ENCODE results near the gene NXT1.

NXT1 gene

DNA sequence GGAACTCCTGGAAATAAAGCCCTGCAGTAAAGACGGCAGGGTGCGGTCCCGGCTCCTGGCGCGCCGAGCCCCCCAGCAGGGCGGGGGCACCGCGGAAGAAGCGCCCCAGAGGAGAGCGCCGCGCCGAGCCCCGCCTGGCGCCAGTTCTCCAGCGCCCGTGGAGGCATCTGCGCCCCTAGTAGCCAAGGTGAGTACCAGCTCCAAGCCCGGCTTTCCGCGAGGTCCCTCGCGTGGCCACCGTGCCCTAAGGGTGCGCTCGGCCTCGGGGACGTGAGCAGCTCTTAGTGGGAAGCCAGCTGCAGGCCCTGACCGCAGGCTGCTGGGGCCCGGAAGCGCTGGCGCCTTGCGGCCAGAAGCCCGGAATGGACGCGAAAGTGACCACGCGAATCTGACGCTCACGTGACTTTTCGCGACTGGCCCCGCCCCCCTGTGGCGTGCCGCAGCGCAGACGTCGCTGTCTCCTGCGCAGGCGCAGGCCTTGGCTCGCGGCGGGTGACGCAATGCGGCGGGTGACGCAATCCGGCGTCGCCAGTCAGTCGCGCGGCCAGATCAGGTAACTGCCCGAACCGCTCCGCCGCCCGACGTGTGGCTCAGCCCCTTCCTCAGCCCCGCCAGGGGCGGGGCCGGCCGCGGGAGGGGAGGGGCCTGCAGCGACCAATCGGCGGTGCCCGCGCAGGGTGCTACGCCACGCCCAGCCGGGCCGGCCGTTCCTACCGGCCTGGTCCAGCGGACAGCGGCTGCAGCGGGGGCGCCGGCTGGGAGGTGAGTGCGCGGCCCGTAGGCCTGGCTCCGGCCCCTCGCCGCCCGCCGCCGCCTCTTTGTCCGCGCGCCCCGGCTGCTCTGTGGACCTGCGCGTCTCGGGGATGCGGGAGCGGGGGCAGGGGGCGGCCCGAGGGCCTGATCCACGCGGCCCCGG, 11.1 kb downstream of the NXT1 start, which contains the start of gene GZF1:
GZF1 (plus strand) TSS at position 707 of the 916 bp plus-strand sequence. CDS start 2,202 bp downstream, outside the sequence.
- DNase-seq: peak; percentile 94

- DNase-seq: peak; percentile 25
Measured at GRCh38 chr20:23362392-23363256, 12.0 kb downstream of the NXT1 start.

GRCh38 chr20:23363257-23363649, 12.7 kb downstream of the NXT1 start:
- no peak for DNase-seq

DNA sequence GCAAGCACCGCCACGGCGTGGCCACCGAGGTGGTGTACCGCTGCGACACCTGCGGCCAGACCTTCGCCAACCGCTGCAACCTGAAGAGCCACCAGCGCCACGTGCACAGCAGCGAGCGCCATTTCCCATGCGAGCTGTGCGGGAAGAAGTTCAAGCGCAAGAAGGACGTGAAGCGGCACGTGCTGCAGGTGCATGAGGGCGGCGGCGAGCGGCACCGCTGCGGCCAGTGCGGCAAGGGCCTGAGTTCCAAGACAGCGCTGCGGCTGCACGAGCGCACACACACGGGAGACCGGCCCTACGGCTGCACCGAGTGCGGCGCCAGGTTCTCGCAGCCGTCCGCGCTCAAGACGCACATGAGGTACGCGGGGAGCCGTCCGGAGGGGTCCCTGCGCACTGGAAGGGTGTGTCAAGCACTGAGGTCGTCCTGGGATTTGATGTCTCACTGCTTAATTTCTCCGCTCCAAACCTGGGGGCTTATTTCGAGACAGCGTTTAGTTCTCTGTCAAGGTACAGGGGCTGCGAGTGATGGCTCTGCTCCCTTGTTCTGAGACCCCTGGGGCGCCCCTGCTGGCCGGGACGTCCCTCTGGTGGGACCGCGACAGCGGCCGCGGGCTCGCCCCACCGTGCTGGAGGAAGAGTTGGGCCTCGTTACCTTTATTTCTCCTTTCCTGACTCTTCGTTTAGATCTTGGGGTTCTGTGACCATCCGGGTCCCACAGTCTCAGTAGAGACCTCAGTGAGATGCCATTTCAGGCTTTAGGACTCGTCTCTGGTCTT, 15.0 kb downstream of the NXT1 start:
- DNase-seq: no peak

GRCh38 chr20:23366384-23366783, 15.8 kb downstream of the NXT1 start:
- DNase-seq: no peak

DNA sequence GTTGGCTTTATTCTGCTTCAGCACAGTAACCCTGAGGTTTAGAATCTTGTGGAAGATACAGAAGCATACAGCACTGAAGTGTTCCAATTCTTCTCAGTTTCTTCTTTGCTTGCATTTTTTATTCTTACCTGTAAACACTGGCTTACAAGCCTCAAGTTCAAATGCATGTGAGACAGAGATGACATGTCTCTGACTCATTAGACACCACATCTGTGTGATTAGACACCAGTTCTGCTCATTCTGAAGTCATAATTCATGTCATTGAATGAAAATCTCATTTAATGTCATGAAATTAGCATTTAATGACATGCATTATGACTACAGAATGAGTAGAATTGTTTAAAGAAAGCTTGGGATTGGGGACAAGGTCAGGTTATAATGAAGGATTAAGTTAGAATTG, 17.2 kb downstream of the NXT1 start:
- DNase-seq: no peak

DNA sequence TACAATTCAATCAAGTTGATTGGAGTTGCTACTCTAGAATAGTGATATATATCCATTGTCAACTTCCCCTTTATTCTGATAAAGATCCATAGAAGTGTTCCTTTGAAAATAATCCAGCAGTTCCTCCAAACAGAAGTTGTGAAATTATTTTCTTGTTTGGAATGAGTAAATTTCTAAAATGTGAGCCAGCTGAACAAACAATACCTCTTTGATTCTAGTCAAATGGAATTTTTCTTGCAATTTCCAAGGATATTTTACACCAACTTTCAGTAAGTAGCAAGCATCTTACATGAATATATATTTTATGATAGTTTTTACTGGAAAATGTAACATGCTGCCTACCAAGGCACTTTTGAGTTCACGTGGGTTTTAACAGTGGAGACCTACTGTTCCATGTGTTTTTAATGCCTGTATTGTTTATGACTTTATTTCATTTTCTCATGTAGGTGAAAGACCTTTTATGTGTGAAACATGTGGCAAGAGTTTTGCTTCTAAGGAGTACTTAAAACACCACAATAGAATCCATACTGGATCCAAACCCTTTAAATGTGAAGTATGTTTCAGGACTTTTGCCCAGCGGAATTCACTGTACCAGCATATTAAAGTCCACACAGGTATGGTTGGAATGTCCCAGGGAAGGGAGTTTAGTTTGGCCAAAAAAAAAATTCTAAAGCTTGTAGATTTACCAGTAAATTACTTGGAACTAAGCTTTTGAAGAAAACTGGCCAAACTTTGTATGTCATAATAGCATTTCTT, 17.9 kb downstream of the NXT1 start:
- no peak for DNase-seq

GRCh38 chr20:23369072-23369823, 18.7 kb downstream of the NXT1 start:
- DNase-seq: no peak

DNA sequence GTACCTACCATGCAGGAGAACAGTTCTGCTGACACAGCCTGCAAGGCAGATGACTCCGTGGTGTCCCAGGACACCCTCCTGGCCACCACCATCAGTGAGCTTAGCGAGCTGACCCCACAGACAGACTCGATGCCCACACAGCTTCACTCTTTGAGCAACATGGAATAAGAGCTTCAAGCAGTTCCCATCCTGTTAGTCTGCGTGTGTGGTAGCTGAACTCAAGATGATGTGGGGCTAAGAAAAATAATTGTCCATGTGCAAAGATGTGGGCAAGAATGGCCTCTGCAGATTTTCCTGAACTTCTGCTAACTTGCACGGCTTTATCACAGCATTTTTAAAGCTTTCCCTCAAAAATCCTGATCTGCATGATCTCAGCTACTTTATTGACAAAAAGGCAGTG, 19.7 kb downstream of the NXT1 start:
- DNase-seq: no peak

DNA sequence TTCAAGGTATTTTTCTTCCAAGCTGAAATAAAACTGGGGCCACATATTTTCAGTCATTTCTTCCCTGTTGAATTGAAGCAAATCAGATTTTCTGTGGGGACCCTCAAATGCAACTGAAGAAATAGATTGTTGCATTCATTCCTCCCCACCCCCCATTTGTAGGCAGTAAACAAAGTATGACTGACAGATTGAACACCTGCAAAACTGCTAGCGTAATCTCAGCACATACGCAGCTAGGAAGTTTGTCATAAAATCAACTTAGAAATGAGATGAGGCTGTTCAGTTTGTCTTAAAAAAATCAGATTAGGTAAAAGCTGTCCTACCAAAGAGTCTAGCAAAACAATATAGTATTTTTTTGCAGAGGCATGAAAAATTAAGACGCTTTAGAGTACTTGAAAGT, 20.3 kb downstream of the NXT1 start:
- no peak for DNase-seq

- no peak for DNase-seq
Measured at GRCh38 chr20:23371496-23371895, 20.9 kb downstream of the NXT1 start.

DNA sequence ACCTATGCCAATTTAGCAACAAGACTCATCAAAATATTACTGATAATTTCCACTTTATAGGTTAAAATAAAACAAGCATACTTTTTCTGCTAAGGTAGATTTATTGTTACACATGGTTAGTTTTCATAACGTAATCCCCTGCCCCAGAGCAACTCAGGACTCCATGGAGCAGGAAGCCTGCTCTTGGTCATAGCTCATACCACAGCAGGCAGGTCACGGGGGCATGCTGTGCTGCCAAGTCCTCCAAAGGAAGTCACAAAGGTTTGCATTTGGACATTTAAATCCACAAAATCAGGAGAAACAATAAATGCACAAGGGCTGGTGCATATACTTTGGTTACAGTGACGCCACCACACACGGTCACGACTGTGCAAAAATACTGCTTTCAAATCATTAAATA, 23.9 kb downstream of the NXT1 start:
- no peak for DNase-seq

DNA sequence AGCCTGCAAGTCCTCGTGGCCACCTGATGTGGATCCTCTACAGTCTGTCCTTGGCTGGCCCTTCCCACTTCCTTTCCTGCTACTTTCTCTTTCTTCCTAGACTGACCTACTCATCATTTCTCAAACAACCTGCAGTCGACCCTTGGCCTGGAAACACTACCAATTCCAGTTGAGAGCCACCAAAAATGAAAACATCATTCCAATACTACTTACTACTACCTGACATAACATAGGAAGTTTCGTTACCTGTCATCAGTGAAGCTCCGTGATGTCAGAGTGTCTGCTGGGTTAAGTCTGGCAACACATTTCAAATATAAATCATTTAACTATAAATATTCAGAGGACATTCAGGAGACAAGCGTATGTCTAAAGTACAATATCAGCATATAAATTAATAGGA, 25.2 kb downstream of the NXT1 start:
- DNase-seq: no peak

DNA sequence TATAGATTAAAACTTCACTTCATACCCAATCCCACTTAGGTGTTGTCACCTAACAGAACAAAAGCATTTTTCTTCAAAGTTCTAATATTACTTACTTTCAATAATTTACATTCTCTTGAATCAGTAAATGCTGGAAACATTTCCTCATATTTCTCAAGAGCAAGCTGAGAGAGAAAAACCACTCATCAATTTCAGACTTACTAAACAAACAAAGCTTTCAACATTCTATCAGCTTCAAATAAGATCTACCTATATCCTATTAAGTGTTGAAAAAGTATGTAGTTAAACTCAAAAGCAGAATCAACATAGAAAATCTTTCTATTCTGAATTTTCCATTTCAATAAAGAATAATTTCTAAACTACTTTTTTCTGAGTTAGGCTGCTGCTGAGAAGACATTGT, 29.2 kb downstream of the NXT1 start:
- DNase-seq: no peak

DNA sequence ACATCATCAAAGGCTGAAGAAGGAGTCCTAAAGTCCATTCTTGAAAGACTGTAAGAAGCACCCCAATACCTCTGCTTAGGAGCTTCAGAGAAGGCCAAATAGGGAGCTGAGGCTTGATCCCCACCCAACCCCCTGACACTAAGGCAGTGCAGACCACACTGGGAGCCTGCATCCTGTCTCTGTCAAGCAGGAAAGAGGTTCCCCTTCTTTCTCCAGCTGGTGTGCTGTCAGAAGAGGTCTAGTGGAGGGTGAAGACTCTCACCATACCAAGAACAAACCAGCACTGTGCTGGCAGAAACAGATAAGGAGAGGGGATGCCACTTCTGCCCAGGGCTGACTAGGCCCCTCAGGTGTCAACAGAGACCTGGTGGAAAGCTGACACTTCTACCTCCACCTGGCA, 31.3 kb downstream of the NXT1 start:
- no peak for DNase-seq

DNA sequence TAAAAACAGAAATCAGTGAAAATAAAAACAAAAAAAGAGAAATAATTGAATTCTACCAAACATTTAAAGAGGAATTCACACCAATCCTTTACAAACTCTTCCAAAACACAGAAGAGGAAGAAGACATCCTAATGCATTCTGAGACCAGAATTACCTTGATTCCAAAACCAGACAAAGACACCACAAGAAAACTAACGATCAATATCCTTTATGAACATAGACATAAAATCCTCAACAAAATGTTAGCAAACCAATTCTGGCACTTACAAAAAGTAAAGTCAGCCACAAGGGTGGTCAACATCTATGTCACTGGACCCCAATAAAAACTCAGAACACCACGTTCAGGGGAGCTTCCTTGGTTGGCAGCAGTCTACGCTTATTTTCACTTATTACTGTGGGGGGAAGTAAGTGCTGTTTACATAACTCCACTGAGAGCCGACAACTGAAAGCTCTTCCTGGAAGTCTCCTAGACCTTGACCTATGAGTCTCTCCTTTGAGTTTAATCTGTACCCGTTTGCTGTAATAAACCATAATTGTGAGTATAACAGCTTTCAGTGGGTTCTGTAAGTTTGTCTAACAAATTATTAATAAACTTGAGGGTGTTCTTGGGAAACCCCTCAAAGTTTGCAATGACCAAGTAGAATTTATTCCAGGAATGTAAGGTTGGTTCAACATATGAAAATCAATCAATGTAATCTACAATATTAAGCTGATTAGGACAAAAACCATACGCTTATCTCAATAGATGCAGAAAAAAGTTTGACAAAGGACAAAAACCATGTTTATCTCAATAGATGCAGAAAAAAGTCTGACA, 35.9 kb downstream of the NXT1 start:
- DNase-seq: no peak

DNA sequence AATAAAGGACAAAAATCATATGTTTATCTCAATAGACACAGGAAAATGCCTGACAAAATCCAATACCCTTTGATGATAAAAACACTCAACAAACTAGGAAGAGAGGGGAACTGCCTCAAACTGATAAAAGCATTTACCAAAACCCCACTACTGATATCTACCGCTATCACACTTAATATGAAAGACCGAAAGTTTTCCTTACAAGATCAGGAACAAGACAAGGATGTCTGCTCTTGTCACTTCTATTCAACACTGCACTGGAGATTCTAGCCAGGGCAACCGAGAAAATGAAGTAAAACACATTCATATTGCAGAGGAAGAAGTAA, 36.5 kb downstream of the NXT1 start:
- no peak for DNase-seq

DNA sequence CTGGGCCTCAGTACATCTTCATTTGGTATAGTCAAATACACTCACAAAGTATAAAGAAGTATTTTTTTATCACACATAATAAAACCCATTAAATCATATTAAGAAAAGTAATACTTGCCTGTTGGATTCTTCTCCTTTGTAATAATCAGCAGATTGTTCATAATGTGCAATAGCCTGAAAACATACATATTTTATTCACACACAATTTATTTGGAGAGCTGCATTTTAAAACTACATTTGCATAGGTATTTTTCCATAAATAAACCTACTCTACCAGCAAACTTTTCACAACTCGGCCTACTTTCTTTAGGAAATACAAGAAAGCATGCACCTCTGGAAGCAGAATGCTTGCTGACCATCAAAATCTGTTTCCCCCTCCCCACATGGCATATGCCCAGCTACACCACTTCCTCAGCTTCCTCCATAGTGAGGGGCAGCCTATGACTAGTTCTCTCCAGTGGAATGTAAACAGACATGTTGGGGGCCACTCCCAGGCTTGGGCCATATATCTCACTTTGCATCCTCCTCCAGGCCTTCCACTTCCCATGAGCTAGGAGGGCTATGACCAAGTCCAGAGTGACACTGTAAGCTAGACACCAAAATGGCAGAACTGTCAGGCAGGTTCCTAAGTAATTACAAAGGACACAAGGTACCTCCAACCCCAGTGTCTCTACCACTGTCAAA, 39.6 kb downstream of the NXT1 start:
- no peak for DNase-seq

DNA sequence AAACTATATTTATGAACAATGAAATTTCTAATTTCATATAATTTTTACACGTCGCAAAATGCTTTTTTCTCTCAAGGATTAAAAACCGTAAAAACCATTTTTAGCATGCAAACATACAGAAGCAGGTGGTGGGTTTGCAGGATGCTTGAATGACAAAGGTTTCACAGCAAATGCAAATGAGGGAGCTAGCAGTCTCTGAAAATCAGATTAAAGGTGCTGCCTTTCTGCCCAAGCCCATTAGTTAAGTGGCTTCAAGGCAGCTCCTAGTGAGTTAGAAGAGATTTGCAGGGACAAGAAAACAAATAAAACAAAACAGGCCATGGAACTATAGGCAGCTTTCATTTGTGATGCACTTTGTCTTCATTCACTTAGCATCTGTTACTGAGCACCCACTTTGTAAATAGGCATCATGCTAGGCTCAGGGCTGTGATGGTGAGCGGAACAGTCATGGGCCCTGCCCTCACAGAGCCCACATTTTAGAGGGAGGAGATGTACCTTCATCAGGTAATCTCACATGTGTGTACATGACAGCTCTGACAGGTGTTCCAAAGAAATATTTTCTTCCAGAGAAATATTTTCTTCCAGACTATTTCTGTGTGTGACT, 41.2 kb downstream of the NXT1 start:
- no peak for DNase-seq
